ENCODE results near the gene SLC25A22.

Gene SLC25A22

DNA sequence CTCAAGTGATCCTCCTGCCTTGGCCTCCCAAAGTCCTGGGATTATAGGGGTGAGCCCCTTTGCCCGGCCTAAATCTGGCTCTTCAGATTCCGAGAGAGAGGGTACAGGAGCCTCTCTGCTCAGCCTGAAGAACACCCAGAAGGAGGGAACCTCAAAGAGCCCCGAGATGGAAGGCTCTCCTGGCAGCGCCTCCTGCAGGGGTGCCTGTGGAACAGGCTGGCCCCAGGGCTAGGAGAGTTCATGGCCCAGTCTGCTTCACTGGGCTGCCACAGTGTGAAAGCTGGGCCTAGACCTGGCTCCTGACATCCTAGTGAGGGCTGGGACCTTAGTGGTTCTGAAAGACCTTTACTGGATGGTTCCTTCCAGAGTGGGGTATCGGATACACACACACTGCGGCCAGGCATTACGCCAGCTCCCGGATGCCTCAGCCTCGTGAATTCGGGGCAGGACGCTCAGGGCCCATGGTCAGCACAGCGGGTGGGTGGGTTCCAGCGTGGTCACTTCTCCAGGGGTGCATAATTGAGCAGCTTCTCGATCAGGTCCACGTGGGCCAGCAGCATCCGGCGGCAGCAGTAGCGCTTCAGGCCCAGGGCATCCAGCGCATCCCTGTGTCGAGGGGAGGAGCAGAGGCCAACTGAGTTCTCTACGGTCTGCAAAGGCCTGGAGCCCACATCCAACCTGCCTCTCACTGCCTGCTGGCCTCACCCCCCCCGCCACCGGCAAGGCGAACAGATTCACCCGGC lies 42.0 kb upstream of the SLC25A22 start:
- TF ChIP-seq POLR2AphosphoS5 (IDR thresholded peaks at IDR 0.05; ENCODE audit: low read depth, low read length) (0 out of 2 replicates have a peak, but pooled peaks have one; percentile 29), SIN3A (IDR thresholded peaks at IDR 0.05; ENCODE audit: borderline replicate concordance, insufficient read depth, low read length) (peak; percentile 38; the same call in 1 of the 2 replicates), FOXP2 (optimal IDR thresholded peaks at IDR 0.05; ENCODE audit: borderline replicate concordance, extremely low read depth, extremely low read length, insufficient read depth) (no peak)

DNA sequence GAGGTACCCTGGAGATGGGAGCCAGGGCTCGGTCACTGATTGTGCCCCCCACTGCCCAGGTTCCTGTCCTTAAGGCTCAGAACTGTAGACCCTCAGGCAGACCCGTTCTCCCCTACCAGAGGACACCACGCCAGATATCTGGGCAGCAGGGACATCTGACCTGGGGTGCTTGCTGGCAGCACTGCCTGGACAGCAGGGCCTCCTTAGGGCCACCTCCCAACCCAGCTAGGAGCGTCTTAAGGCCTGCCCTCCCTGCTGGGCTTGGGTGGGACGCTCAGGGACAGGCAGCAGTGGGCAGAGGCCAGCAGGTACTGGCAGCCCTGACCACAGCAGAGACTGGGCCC lies 41.2 kb upstream of the SLC25A22 start:
- TF ChIP-seq SIN3A (IDR thresholded peaks at IDR 0.05; ENCODE audit: borderline replicate concordance, insufficient read depth, low read length) (no peak), POLR2AphosphoS5 (IDR thresholded peaks at IDR 0.05; ENCODE audit: low read depth, low read length) (peak; percentile 57; the same call in 1 of the 2 replicates)

DNA sequence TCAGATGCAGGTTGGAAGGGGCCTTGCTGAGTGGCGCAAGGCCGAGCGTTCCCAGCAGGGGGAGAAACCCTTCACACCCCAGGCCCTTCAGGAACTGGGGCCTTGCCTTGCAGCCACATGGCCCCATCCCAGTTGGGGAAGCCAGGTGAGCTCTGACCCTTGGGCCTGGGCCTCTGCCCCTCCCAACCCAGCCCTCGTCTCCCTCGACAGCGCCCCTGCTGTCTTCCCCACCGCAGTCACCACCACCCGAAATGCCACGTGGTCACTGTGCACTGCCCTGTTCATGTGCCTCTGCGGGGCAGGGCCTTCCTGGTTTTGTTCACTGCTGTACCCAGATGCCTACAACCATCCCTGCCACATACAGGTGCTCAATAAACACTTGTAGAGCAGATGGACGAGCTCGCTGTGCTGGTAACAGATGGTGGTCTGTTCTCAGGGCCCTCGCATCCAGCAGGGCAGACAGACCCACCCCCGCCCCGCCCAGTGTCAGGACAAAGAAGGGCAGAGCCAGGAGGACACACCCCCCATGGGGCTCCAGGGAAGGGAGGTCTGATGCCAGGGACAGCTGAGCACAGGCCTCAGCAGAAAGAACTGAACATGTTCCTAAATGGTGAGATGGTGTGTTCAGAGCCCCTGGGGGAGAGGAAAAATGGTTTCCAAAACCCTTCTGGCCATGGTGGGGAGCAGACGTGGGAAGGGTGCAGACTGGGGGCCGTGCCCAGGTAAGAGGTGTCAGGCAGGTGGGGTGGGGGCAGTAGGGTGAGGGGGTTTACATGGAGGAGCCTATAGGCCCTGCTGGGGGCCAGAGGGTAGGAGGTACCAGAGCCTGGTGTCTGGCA lies 40.6 kb upstream of the SLC25A22 start:
- TF ChIP-seq, protein P1, sequence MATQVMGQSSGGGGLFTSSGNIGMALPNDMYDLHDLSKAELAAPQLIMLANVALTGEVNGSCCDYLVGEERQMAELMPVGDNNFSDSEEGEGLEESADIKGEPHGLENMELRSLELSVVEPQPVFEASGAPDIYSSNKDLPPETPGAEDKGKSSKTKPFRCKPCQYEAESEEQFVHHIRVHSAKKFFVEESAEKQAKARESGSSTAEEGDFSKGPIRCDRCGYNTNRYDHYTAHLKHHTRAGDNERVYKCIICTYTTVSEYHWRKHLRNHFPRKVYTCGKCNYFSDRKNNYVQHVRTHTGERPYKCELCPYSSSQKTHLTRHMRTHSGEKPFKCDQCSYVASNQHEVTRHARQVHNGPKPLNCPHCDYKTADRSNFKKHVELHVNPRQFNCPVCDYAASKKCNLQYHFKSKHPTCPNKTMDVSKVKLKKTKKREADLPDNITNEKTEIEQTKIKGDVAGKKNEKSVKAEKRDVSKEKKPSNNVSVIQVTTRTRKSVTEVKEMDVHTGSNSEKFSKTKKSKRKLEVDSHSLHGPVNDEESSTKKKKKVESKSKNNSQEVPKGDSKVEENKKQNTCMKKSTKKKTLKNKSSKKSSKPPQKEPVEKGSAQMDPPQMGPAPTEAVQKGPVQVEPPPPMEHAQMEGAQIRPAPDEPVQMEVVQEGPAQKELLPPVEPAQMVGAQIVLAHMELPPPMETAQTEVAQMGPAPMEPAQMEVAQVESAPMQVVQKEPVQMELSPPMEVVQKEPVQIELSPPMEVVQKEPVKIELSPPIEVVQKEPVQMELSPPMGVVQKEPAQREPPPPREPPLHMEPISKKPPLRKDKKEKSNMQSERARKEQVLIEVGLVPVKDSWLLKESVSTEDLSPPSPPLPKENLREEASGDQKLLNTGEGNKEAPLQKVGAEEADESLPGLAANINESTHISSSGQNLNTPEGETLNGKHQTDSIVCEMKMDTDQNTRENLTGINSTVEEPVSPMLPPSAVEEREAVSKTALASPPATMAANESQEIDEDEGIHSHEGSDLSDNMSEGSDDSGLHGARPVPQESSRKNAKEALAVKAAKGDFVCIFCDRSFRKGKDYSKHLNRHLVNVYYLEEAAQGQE (IDR thresholded peaks at IDR 0.05; ENCODE audit: insufficient read depth in 1 of 2, low read depth in 2 of 2, low read length in 2 of 2), result no peak
- TF ChIP-seq FOXP2 (optimal IDR thresholded peaks at IDR 0.05; ENCODE audit: borderline replicate concordance, extremely low read depth, extremely low read length, insufficient read depth) (no peak), TAF1 (IDR thresholded peaks at IDR 0.05; ENCODE audit: borderline replicate concordance, insufficient read depth, low read length) (no peak; the same call in 1 of the 2 replicates), POLR2AphosphoS5 (IDR thresholded peaks at IDR 0.05; ENCODE audit: low read depth, low read length) (no peak; the same call in 1 of the 2 replicates), SIN3A (IDR thresholded peaks at IDR 0.05; ENCODE audit: borderline replicate concordance, insufficient read depth, low read length) (peak; percentile 14; the same call in 1 of the 2 replicates)

DNA sequence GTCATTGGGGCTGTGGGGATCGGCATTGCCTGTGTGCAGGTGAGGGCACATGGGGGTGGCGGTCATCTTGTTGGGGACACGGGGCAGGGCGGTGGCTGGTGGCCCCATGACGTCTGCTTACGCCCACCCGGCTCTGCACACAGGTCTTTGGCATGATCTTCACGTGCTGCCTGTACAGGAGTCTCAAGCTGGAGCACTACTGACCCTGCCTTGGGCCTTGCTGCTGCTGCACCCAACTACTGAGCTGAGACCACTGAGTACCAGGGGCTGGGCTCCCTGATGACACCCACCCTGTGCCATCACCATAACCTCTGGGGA lies 39.9 kb upstream of the SLC25A22 start:
- TF ChIP-seq SIN3A (IDR thresholded peaks at IDR 0.05; ENCODE audit: borderline replicate concordance, insufficient read depth, low read length), result no peak
- TF ChIP-seq POLR2AphosphoS5 (IDR thresholded peaks at IDR 0.05; ENCODE audit: low read depth, low read length), result peak; percentile 17

DNA sequence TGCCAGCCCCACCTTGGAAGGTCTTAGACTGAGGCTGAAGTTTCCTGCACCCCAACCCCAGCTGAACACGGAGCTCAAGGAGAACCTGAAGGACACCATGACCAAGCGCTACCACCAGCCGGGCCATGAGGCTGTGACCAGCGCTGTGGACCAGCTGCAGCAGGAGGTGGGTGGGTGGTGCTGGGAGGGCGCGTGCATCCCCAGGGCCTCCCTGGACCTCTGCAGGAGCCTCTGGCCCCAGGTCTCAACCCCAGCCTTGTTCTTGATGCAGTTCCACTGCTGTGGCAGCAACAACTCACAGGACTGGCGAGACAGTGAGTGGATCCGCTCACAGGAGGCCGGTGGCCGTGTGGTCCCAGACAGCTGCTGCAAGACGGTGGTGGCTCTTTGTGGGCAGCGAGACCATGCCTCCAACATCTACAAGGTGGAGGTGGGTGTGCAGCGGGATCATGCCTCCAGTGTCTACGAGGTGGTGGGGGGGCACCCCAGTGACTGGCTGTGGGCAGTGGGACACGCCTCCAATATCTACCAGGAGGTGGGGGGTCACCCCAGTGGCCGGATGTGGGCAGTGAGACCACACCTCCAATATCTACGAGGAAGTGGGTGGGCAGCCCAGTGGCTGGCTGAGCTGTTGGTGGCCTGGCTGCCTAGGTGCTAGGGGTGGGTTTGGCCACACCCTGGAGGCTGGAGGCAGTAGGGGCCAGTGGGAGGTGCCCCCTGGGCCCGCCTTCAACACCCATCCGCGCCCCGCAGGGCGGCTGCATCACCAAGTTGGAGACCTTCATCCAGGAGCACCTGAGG lies 39.3 kb upstream of the SLC25A22 start:
- TF ChIP-seq FOXP2 (optimal IDR thresholded peaks at IDR 0.05; ENCODE audit: borderline replicate concordance, extremely low read depth, extremely low read length, insufficient read depth) (no peak), POLR2AphosphoS5 (IDR thresholded peaks at IDR 0.05; ENCODE audit: low read depth, low read length) (no peak; the same call in 1 of the 2 replicates), TAF1 (IDR thresholded peaks at IDR 0.05; ENCODE audit: borderline replicate concordance, insufficient read depth, low read length) (no peak), SIN3A (IDR thresholded peaks at IDR 0.05; ENCODE audit: borderline replicate concordance, insufficient read depth, low read length) (no peak)
- TF ChIP-seq, protein P1 (IDR thresholded peaks at IDR 0.05; ENCODE audit: insufficient read depth in 1 of 2, low read depth in 2 of 2, low read length in 2 of 2), result no peak

DNA sequence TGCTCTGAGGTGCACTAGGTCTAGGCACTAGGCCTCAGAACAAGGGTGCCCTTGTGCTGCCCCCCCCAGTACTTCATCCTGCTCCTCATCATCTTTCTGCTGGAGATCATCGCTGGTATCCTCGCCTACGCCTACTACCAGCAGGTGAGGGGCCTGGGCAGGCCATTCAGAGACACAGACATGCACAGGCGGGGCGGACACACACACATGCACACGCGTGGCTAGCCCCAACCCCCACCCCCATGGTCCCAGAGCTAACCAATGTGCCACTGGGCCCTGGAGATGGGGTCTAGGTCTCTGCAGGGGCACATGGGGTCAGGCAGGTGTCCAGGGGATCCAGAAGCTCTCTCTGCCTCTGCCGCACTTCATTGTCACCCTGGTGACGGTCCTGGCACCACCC lies 38.6 kb upstream of the SLC25A22 start:
- TF ChIP-seq SIN3A (IDR thresholded peaks at IDR 0.05; ENCODE audit: borderline replicate concordance, insufficient read depth, low read length) (no peak), POLR2AphosphoS5 (IDR thresholded peaks at IDR 0.05; ENCODE audit: low read depth, low read length) (0 out of 2 replicates have a peak, but pooled peaks have one; percentile 31)

DNA sequence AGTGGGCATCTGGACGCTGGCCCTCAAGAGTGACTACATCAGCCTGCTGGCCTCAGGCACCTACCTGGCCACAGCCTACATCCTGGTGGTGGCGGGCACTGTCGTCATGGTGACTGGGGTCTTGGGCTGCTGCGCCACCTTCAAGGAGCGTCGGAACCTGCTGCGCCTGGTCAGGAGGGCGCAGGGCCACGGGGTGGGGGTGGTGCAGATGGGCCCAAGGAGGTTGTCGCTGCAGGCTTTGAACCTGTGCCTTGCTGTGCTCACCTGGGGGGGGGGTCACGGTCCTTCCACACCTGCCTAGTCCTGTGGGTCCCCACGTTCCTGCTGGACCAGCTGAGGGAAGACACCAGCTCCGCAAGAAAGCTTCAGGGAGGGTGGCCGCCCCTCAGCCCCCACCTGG lies 38.2 kb upstream of the SLC25A22 start:
- TF ChIP-seq SIN3A (IDR thresholded peaks at IDR 0.05; ENCODE audit: borderline replicate concordance, insufficient read depth, low read length) (no peak), POLR2AphosphoS5 (IDR thresholded peaks at IDR 0.05; ENCODE audit: low read depth, low read length) (no peak; the same call in 1 of the 2 replicates), TAF1 (IDR thresholded peaks at IDR 0.05; ENCODE audit: borderline replicate concordance, insufficient read depth, low read length) (no peak), FOXP2 (optimal IDR thresholded peaks at IDR 0.05; ENCODE audit: borderline replicate concordance, extremely low read depth, extremely low read length, insufficient read depth) (no peak)
- TF ChIP-seq, protein P1 (IDR thresholded peaks at IDR 0.05; ENCODE audit: insufficient read depth in 1 of 2, low read depth in 2 of 2, low read length in 2 of 2), result no peak
